Activated naive CD8-positive, alpha-beta T cell (primary cell): ENCODE data around the gene PLCL1.
A peak's percentile ranks its signal among the peaks of the same experiment; 100 is the strongest.

ENCODE experiments used
- H3K27ac Mint-ChIP-seq: one replicate; pipeline ENCODE4 v1.8.0; 2021; ENCODE audit warnings: mixed read lengths
- H3K27me3 Mint-ChIP-seq: one replicate; pipeline ENCODE4 v1.8.0; 2021; ENCODE audit warnings: mixed read lengths
- H3K36me3 Mint-ChIP-seq: one replicate; pipeline ENCODE4 v1.8.0; 2021; ENCODE audit warnings: mixed read lengths
- H3K4me1 Mint-ChIP-seq: one replicate; pipeline ENCODE4 v1.8.0; 2021; ENCODE audit warnings: low read depth, mixed read lengths
- H3K4me3 Mint-ChIP-seq: one replicate; pipeline ENCODE4 v1.8.0; 2021; ENCODE audit warnings: mild to moderate bottlenecking, mixed read lengths
- H3K9me3 Mint-ChIP-seq: one replicate; pipeline ENCODE4 v1.8.0; 2021; ENCODE audit warnings: low read depth, mixed read lengths

Gene PLCL1

DNA sequence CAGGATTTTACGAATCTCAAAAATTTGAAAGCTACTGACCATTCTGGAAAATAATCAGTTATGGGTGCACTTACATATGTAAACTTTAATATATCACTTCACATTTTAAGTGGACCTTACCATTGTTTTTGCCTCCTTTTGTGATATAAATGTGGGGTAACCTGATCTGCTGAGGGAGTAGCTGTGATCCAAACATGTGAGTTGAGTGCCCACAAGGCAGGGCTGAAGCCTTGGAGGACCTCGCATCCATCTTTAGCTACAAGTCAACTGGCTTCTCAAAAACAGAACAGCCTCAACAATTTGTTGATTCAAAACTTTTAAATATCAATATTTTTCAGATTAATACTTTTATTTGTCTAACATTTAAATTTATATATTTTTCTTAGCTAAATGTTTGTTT, 178.2 kb downstream of the PLCL1 start:
- Mint-ChIP-seq H3K4me1 (no peaks in the 10 kb centered on the region), H3K27ac (no peak overlapping the region), H3K9me3 (no peaks in the 10 kb centered on the region), H3K36me3 (peaks cover 8% of the 10 kb centered on the region), H3K27me3 (no peaks in the 10 kb centered on the region), H3K4me3 (no peak overlapping the region)

DNA sequence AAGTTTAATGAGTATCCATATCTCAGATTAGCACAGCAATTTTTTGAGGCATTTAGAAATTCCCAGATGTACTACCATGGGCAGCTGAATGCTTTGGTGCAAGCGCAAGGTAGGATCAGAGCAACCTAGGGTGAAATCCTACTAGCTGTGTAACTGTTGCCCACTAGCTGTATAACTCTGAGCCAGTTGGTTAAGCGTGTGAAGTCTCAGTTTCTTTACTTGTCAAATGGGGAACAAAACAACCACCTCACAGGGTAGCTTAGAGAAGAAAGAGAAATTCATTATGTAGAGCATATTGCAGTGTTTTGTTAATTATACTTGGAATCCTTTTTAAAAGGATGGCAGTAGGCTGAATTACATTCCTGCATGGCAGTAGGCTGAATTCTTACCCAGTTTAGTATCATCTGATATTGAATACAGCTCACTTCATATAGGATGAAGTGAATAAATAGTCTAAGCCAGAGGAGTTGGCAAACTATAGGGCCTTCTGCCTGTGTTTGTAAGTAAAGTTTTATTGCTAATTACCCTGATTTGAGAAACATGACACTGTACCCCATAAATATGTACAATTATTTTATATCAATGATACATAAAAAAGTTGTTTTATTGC, 180.7 kb downstream of the PLCL1 start:
- H3K9me3 Mint-ChIP-seq: peaks cover 3% of the 10 kb centered on the region
- peaks cover 5% of the 10 kb centered on the region for H3K36me3 Mint-ChIP-seq
- no peak overlapping the region for H3K27ac Mint-ChIP-seq
- H3K27me3 Mint-ChIP-seq: no peaks in the 10 kb centered on the region
- H3K4me3 Mint-ChIP-seq: no peak overlapping the region
- no peaks in the 10 kb centered on the region for H3K4me1 Mint-ChIP-seq

DNA sequence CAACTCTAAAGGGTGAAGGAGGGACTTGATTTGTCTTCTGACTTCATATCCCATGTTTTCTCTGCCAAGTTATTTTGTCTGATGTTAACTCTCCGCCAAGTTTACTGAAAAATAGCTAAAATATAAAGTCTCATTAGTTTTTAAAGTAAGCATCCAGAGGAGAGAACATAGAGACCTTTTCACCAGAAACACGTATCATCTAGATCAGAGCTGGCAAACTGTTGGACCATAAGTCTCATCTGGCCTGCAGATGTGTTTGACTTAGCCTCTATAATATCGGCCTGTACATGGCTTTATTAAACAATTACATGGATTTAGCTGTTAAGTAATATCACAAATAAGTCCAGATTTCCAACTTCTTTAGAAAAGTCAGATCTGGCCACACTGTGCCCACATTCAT, 182.6 kb downstream of the PLCL1 start:
- Mint-ChIP-seq H3K36me3 (peaks cover 12% of the 10 kb centered on the region), H3K9me3 (peaks cover 8% of the 10 kb centered on the region), H3K27me3 (no peaks in the 10 kb centered on the region), H3K4me3 (no peak overlapping the region), H3K27ac (no peak overlapping the region), H3K4me1 (no peaks in the 10 kb centered on the region)

DNA sequence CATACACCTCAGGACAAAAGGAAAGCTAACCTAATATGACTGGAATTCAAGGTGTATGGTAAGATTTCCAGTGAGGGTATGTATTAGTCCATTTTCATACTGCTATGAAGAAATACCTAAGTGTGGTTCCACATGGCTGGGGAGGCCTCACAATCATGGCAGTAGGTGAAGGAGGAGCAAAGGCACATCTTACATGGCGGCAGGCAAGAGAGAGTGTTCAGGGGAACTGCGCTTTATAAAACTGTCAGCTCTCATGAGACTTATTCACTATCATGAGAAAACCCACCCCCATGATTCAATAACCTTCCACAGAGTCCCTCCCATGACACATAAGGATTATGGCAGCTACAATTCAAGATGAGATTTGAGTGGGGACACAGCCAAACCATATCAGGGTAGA, 186.0 kb downstream of the PLCL1 start:
- Mint-ChIP-seq H3K36me3 (peaks cover 19% of the 10 kb centered on the region), H3K9me3 (peaks cover 8% of the 10 kb centered on the region), H3K4me1 (peaks cover 16% of the 10 kb centered on the region), H3K4me3 (no peak overlapping the region), H3K27ac (no peak overlapping the region), H3K27me3 (no peaks in the 10 kb centered on the region)

DNA sequence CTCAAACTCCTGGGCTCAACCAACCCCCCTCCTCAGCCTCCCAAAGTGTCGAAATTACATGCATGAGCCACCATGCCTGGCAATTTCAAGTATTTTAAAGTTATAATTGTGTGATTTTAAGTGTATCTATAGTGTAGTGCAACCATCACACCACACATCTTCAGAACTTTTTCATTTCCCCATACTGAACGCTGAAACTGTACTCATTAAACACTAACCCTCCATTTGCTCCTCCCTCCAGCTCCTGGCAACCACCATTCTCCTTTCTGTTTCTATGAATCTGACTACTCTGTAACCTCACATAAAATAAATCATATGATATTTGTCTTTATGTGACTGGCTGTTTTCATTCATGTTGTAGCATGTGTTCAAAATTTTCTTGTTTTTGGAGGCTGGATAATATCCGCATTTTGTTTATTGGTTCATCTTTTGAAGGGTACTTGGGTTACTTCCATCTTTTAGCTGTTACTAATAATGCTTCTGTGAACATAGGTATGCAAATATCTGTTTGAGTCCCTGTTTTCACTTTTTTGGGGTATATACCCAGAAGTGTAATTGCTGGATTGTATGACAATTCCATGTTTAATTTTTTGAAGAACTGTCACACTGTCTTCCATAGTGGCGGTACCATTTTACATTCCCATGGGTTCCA, 188.2 kb downstream of the PLCL1 start:
- H3K36me3 Mint-ChIP-seq: peaks cover 19% of the 10 kb centered on the region
- H3K4me3 Mint-ChIP-seq: no peak overlapping the region
- peaks cover 8% of the 10 kb centered on the region for H3K9me3 Mint-ChIP-seq
- H3K4me1 Mint-ChIP-seq: peaks cover 33% of the 10 kb centered on the region
- H3K27me3 Mint-ChIP-seq: no peaks in the 10 kb centered on the region
- H3K27ac Mint-ChIP-seq: no peak overlapping the region

DNA sequence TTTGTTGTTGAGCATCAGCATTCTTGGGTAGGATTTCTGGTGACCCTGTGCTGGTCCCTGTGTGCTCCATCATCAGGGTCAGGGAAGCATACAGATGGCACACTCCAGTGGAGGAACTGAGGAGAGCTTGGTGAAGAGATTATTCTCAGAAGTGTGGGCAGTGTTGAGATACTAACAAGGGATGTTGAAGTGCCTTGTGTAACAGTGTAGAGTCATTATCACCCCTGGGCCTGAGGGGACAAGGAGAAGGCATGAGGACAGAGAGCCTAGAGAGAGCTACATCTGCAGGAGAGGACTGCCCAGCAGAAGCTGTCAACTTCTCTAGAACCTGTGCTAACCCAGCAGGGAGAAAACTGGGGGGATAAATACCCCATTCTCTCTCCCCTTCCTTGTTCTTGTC, 189.0 kb downstream of the PLCL1 start:
- Mint-ChIP-seq H3K36me3 (peaks cover 22% of the 10 kb centered on the region), H3K4me1 (peaks cover 39% of the 10 kb centered on the region), H3K27ac (peak overlapping the region; percentile 47), H3K4me3 (no peak overlapping the region), H3K27me3 (no peaks in the 10 kb centered on the region), H3K9me3 (peaks cover 8% of the 10 kb centered on the region)

DNA sequence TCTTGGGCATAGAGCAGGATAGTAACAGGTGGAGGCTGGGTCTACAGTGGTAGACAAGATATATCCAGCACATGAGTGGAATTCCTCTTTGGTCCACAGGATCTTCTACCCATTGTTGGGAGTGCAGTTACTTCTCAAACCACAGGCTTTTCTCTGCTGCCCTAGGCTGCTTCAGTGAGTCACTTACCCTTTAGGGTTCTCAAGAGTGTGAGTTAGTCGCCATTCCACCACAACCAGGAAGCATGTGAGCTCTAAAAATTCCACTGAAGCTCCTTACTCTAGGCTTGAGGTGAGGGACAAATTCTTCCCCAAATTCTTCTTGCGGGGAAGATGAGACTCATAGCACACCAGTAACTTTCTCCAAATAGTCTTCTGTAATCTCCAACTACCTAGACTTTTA, 189.4 kb downstream of the PLCL1 start:
- Mint-ChIP-seq H3K4me1 (peaks cover 44% of the 10 kb centered on the region), H3K9me3 (peaks cover 8% of the 10 kb centered on the region), H3K36me3 (peaks cover 22% of the 10 kb centered on the region), H3K27ac (peak overlapping the region; percentile 25), H3K27me3 (no peaks in the 10 kb centered on the region), H3K4me3 (no peak overlapping the region)

DNA sequence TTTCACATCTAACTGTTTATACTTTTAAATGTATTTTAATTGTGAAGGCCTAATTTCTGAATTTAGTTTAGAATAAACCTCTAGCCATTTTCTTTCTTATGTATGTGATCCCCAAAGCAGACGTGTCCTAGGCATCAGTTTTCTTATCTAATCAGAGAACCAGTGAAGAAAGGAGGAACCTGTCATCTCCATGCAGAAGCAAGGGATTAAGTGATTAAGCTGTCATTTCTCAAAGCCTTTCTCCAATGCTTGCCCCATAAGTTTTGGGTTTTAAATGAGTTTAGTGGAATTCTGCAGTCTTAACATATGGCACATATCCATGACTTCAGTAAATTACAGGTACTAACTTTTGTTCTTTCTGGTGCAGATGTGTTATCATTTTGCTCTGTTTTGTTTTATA, 190.4 kb downstream of the PLCL1 start:
- H3K4me3 Mint-ChIP-seq: no peak overlapping the region
- no peak overlapping the region for H3K27ac Mint-ChIP-seq
- H3K36me3 Mint-ChIP-seq: peaks cover 20% of the 10 kb centered on the region

DNA sequence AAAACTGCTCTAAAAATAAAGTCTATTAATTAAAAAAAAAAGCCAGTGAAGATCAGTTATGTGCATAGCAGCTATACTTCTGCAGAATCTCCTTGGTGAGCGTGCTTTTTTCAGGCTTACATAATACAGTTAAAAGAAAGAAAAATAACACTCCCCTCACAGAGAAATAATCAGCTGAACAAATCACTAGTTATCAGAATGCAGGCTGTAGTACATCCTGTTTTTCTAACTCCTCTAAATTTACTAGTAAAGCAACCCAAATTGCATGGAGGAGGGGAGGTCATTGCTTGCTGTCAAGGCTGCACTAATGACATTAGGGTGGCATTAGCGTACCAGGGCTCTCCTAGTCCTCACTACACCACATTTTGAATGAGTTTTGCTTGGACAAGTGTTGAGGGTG, 192.2 kb downstream of the PLCL1 start:
- no peak overlapping the region for H3K27ac Mint-ChIP-seq
- peaks cover 52% of the 10 kb centered on the region for H3K4me1 Mint-ChIP-seq
- H3K4me3 Mint-ChIP-seq: no peak overlapping the region
- no peaks in the 10 kb centered on the region for H3K9me3 Mint-ChIP-seq
- H3K36me3 Mint-ChIP-seq: peaks cover 20% of the 10 kb centered on the region
- no peaks in the 10 kb centered on the region for H3K27me3 Mint-ChIP-seq

More for the DNA sequence above, 190.4 kb downstream of the PLCL1 start:
- Mint-ChIP-seq H3K27me3 (no peaks in the 10 kb centered on the region), H3K9me3 (peaks cover 8% of the 10 kb centered on the region), H3K4me1 (peaks cover 46% of the 10 kb centered on the region)

DNA sequence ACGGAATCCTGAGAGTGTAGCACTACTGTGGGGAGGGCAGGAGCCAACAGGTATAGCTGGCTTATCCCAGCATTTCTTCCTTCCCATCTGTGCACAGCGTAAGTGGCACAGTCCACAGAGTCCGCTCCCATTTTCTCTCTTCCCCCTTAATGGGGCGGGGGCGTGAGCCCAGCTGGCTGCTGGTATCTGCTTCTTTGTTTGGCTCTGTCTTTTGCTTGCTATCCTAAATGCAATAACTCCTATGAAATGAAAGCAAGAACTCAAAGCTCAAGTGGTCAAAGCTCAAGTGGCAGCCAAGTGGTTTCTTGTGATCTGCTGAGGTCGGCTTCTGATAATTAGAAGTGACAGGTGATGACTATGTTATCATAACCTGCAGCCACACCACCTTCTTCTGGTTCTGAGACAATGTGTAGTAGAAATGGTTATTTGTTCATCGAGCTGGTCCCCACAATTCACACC, 192.7 kb downstream of the PLCL1 start:
- H3K9me3 Mint-ChIP-seq: no peaks in the 10 kb centered on the region
- peaks cover 52% of the 10 kb centered on the region for H3K4me1 Mint-ChIP-seq
- no peaks in the 10 kb centered on the region for H3K27me3 Mint-ChIP-seq
- no peak overlapping the region for H3K4me3 Mint-ChIP-seq
- no peak overlapping the region for H3K27ac Mint-ChIP-seq
- H3K36me3 Mint-ChIP-seq: peaks cover 23% of the 10 kb centered on the region

DNA sequence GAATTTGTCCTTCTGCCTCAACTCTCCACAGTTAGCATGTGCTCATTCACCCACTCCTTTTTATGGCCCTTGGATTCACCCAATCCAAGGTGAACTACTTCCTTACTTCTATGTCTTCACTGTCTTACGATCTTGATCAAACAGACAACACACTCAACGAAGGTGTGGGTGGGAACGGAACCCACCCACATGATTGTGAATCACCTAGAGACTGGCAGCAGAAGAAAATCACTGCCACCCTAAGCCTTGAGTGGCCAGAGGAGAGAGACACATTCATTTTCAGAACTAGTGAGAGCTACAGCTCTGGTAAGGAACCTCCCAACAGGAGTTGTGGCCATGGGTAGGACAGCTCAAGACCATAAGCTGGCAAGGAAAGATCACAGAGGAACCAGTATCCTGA, 194.3 kb downstream of the PLCL1 start:
- Mint-ChIP-seq H3K36me3 (peaks cover 18% of the 10 kb centered on the region), H3K4me1 (peaks cover 44% of the 10 kb centered on the region), H3K27me3 (no peaks in the 10 kb centered on the region), H3K4me3 (no peak overlapping the region), H3K9me3 (no peaks in the 10 kb centered on the region), H3K27ac (no peak overlapping the region)

DNA sequence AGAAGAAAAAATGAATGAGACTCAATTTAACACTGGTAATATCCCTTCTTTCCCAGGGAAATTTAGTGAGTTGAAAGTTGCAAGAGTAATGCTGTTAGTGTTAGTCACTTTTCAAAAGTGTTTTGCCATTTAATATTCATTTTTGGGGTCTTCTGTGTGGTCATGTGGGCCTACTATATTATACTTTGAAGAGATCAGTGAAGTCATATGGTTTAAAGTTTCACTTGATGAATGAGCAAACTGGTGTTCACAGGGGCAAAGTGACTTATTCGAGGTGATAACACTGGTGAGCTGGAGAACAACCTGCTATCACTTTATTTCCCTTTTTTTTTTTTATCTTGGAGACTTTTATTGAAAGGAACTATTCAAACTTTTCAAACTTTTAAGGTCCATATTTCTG, 196.0 kb downstream of the PLCL1 start:
- H3K4me3 Mint-ChIP-seq: no peak overlapping the region
- H3K27me3 Mint-ChIP-seq: no peaks in the 10 kb centered on the region
- H3K9me3 Mint-ChIP-seq: no peaks in the 10 kb centered on the region
- peaks cover 12% of the 10 kb centered on the region for H3K36me3 Mint-ChIP-seq
- peak overlapping the region; percentile 9 for H3K27ac Mint-ChIP-seq
- peaks cover 51% of the 10 kb centered on the region for H3K4me1 Mint-ChIP-seq

DNA sequence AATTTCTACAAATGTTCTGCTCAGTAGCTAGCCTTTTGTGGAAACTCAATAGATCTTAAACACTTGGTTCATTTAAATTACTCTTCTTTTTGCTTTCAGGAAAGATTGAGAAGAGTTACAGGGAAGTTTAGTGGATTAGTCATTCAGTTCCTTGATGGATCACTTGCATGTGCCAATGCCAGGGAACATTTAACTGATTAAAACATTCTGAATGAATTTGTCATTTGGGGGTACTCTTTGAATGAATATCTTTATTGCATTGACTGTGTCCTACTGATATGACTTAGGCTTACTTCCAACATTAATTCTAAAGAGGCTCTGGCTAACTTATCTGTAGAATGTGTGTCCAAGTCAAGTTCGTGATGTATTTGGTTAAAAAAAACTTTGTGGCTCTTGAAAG, 199.8 kb downstream of the PLCL1 start:
- no peaks in the 10 kb centered on the region for H3K27me3 Mint-ChIP-seq
- H3K9me3 Mint-ChIP-seq: peaks cover 15% of the 10 kb centered on the region
- no peak overlapping the region for H3K4me3 Mint-ChIP-seq
- no peak overlapping the region for H3K27ac Mint-ChIP-seq
- peaks cover 44% of the 10 kb centered on the region for H3K4me1 Mint-ChIP-seq
- H3K36me3 Mint-ChIP-seq: peaks cover 12% of the 10 kb centered on the region

DNA sequence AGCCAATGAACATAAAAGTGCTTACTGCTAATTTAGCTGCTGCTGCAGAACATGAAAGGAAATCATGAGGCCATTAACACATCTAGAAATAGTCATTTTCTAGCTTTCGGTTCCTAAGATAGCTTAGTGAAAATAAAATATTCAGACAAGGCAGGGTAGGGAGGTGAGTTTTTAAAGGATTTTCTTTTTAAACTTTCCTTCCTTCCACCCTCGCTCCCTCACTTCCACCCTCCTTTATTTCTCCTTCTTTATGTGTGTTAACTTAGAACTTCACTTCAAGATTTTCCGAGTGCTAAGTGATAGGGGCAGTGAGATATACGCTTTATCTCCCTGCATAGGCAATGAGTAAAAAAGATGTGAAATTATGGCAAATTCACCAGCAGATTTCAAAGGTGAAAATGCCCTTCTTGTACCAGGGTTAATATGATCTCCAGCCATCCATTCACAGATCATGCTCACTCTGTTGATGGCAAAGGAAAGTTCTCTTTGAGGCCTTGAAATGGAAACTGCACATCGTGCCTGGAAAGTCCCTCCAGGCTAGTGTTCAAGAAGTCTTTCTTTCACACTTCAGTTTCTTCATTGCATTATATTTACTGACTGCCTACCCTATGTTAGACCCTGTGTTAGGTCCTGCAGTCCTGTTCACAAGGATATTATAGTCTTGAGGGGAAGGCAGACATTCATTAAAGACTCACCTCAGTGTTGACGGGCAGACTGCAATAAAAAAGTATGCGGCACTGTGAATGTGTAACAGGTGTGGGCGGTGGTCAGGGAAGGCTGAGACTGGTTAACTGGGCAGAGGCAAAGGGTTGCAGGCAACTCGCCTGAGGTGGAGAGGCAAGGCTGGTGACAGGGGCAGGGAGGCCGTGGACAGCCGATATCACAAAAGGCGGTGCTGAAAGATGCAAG, 200.8 kb downstream of the PLCL1 start:
- H3K27me3 Mint-ChIP-seq: no peaks in the 10 kb centered on the region
- peaks cover 24% of the 10 kb centered on the region for H3K9me3 Mint-ChIP-seq
- H3K4me1 Mint-ChIP-seq: peaks cover 42% of the 10 kb centered on the region
- H3K27ac Mint-ChIP-seq: peak overlapping the region; percentile 83
- peaks cover 15% of the 10 kb centered on the region for H3K36me3 Mint-ChIP-seq
- H3K4me3 Mint-ChIP-seq: peak overlapping the region; percentile 22

DNA sequence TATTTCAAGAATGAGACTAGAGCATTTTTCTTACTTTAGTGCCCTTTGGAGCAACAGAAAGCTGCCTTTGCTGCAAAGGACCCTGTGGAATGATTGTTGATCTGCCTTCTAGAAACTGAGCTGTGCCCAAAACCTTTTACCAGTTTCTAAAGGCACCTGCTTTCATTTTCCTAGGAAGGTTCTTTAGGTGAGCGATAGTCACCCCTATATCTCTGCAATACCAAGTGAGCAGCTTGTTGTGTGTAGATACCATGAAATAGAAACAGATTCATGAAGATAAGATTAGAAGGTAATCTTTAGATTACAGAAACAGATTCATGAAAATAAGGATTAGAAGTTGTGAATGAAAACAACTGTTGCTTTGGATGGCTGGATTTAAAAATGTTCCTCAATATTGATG, 202.3 kb downstream of the PLCL1 start:
- H3K27ac Mint-ChIP-seq: no peak overlapping the region
- peaks cover 40% of the 10 kb centered on the region for H3K9me3 Mint-ChIP-seq
- peaks cover 37% of the 10 kb centered on the region for H3K4me1 Mint-ChIP-seq
- no peaks in the 10 kb centered on the region for H3K27me3 Mint-ChIP-seq
- H3K4me3 Mint-ChIP-seq: no peak overlapping the region
- H3K36me3 Mint-ChIP-seq: peaks cover 20% of the 10 kb centered on the region
